Activated naive CD8-positive, alpha-beta T cell treated with anti-CD3 and anti-CD28 coated beads, Interleukin-2, amount 10 ng/mL, durations not matched to agents 7 days and 5 days (primary cell): Measurements from ENCODE around the gene SLX4. TPM values are rescaled to one million over a fixed set of nuclear protein-coding genes. Genes with fewer than 3 reads are reported as not detected.
A peak's percentile ranks its signal among the peaks of the same experiment; 100 is the strongest.

Experiments
- ATAC-seq: fragments of 150-1000 bp; cut with Tn5 transposase; one replicate; pipeline ENCODE4 v1.10.0; 2021; ENCODE audit warnings: low read depth, moderate library complexity
- POLR2A ChIA-PET: fragments of 350-600 bp; sonication (Branson Sonifier 250); formaldehyde crosslinking; loops from one replicate; lab custom pipeline; 2021; ENCODE audit warnings: antibody characterized with exemption; lab: Charles Lee
- DNase-seq: peaks from one replicate; pipeline ENCODE4 v3.0.0; 2021
- H3K27ac Mint-ChIP-seq: one replicate; pipeline ENCODE4 v1.8.0; 2022; ENCODE audit warnings: mild to moderate bottlenecking, mixed read lengths
- H3K27me3 Mint-ChIP-seq: one replicate; pipeline ENCODE4 v1.8.0; 2022; ENCODE audit warnings: mild to moderate bottlenecking, moderate library complexity, mixed read lengths
- H3K36me3 Mint-ChIP-seq: one replicate; pipeline ENCODE4 v1.8.0; 2021; ENCODE audit warnings: mild to moderate bottlenecking, mixed read lengths
- H3K4me1 Mint-ChIP-seq: one replicate; pipeline ENCODE4 v1.8.0; 2021; ENCODE audit warnings: mixed read lengths
- H3K4me3 Mint-ChIP-seq: one replicate; pipeline ENCODE4 v1.8.0; 2022; ENCODE audit warnings: mild to moderate bottlenecking, moderate library complexity, mixed read lengths
- H3K9me3 Mint-ChIP-seq: one replicate; pipeline ENCODE4 v1.8.0; 2021; ENCODE audit warnings: mixed read lengths
- total RNA-seq, 2 experiments: library from RNA; stranded (reverse); gene quantifications; one replicate each; pipeline ENCODE4 v1.2.3, GENCODE V29; 2021

Gene SLX4
- total RNA-seq, 2 experiments from 2014 or later, result 16.8 to 16.9 TPM

DNA sequence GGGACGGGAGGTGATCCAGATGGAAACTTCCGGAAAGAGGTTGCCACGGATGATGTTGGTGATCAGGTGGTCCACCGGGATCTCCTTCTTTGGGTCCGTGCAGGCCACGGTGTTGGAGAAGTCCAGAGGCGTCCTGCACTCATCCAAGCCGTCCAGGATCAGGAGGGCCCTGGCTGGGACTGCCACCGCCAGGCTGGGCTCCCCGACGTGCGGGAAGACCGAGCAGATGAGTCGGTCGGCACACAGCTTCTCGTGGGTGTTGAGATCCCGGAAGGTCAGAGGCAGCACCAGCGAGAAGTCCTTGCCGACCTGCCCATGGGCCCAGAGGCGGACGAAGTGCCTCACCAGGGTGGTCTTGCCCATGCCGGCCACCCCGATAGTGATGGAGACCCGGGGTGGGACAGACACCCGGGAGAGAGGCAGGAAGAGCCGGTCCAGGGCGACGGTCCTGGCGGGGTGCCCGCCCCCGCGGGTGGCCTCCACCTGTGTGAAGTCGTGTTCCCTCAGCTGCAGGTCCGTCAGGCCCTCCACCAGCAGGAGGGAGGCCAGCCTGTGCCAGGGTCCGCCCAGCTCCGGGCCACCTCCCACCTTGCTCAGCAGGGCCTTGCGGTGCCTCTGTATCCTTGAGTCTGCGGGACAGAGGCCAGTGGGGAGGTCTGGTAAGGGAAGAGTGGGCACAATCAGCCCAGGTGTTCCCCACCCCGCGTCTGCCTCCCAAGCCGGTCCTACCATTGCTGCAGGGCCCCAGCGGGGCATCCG is 47.1 kb downstream of the SLX4 start:
- Mint-ChIP-seq H3K4me1 (peaks cover 2% of the 10 kb centered on the region), H3K36me3 (peaks cover 14% of the 10 kb centered on the region), H3K9me3 (no peaks in the 10 kb centered on the region), H3K4me3 (no peak overlapping the region), H3K27ac (no peak overlapping the region), H3K27me3 (no peaks in the 10 kb centered on the region)
- POLR2A ChIA-PET, result no interaction called here
- DNase-seq (no peak), ATAC-seq (peak; percentile 28)

DNA sequence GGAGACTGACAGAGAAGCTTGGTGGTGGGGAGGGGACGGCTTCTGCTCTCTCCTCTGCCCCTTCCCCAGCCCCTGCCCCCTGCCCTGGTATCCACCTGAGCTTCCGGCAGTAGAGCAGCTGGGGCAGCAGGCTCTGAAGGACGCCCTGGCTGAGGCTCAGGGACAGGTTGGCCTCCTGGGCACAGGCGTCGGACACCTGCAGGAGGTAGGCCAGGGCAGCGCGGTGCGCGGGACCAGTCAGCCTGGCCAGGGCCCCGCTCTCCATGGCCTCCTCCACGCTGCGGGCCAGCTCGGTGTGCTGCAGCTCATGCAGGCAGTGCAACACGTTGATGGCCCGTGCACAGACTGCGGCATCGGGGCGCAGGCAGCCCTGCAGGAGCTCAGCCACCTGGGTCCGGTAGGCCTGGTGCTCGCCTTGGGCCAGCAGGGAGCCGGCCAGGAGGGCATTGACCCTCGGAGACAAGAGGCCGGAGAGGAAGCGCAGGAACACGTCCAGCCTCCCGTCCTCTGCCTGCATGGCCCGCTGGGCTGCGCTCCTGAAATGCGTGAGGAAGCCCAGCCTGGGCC is 48.4 kb downstream of the SLX4 start:
- H3K27ac Mint-ChIP-seq, result no peak overlapping the region
- no peak overlapping the region for H3K4me3 Mint-ChIP-seq
- POLR2A ChIA-PET, result interaction anchor here (0.6 kb wide), 1 partner anchor 310 kb away, joined by 3 read pairs; no protein-coding TSS in a partner anchor
- peaks cover 16% of the 10 kb centered on the region for H3K36me3 Mint-ChIP-seq
- DNase-seq, result no peak
- H3K27me3 Mint-ChIP-seq, result no peaks in the 10 kb centered on the region
- H3K4me1 Mint-ChIP-seq, result no peaks in the 10 kb centered on the region
- no peaks in the 10 kb centered on the region for H3K9me3 Mint-ChIP-seq
- ATAC-seq, result no peak

DNA sequence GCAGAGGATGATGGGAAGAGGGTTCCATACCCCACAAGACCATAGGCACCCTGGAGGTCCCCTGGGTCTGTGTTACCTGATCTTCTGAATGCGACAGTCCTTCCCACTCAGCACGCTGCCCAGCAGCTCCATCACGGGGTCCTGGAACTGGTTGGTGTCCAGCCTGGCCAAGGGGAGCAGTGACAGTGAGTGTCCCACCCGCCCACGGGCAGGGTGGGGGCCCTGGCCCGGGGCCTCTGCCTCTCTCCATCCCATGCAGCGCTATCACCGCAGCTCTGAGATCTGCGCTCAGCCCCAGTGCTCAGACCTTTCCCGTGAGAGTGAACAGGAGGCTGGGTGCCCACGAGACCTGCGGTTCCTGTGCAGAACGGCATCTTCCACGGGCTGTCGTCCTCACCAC is 49.8 kb downstream of the SLX4 start:
- H3K27ac Mint-ChIP-seq, result no peak overlapping the region
- H3K4me3 Mint-ChIP-seq, result no peak overlapping the region
- peaks cover 25% of the 10 kb centered on the region for H3K36me3 Mint-ChIP-seq
- H3K9me3 Mint-ChIP-seq, result no peaks in the 10 kb centered on the region
- no peaks in the 10 kb centered on the region for H3K4me1 Mint-ChIP-seq
- DNase-seq, result no peak
- POLR2A ChIA-PET, result no interaction called here
- no peak for ATAC-seq
- H3K27me3 Mint-ChIP-seq, result no peaks in the 10 kb centered on the region

DNA sequence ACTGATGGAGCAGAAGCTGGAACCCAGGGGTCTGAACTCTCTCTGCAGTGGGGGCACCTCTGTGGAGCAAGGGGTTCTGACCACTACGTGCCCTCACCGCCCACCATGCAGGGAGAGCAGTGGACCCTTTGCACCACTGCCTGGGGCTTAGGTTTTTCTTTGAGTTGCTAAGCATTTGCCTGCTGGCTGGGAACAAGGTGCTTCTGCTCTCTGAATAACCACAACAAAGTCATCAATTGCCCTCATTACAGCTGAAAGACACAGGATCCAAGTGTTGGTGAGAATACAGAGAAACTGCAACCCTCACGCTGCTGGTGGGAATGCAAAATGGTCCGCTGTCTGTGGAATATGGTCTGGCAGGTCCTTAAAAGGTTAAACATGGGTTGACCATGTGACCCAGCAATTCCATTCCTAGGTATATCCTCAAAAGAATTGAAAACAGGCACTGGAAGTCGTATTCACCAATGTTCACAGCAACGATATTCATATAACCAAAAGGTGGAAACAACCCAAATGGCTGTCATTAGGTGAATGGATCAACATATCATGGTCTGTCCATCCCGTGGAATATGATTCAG is 57.0 kb downstream of the SLX4 start:
- no peak overlapping the region for H3K4me3 Mint-ChIP-seq
- POLR2A ChIA-PET, result no interaction called here
- no peaks in the 10 kb centered on the region for H3K27me3 Mint-ChIP-seq
- H3K4me1 Mint-ChIP-seq, result peaks cover 5% of the 10 kb centered on the region
- peaks cover 59% of the 10 kb centered on the region for H3K36me3 Mint-ChIP-seq
- ATAC-seq, result no peak
- peaks cover 1% of the 10 kb centered on the region for H3K9me3 Mint-ChIP-seq
- H3K27ac Mint-ChIP-seq, result no peak overlapping the region
- DNase-seq, result no peak

DNA sequence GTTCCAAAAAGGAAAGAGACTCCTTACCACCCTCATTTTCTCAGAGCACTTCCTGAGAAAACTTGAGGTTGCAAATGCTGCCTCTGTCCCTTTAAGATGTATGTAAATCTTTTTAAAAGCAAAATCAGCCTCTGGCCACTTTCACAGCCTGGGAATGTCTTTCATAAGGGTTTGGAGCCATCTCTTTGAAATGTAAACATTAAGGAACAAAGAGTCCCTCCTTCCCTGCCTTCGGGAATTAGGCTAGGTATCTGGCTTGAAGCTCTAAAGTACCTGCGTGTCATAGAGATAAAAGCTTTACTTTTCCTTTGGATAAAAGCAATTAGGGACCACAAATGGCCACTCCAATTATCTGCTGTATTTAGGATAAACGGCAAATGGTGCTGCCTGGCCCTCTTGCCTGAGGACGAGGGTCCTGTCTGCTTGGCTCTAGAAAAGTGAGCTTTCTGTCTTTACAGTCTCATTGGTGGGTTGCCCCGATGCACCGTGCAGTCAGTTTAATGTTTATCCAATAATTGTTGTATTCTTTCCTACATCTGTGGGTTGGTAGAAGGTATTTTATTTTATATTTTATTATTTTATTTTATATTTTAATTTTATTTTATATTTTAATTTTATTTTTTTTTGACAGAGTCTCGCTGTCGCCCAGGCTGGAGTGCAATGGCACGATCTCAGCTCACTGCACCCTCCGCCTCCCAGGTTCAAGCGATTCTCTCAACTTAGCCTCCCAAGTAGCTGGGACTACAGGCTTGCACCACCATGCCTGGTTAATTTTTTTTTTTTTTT is 58.1 kb downstream of the SLX4 start:
- no peak for DNase-seq
- H3K36me3 Mint-ChIP-seq, result peaks cover 59% of the 10 kb centered on the region

DNA sequence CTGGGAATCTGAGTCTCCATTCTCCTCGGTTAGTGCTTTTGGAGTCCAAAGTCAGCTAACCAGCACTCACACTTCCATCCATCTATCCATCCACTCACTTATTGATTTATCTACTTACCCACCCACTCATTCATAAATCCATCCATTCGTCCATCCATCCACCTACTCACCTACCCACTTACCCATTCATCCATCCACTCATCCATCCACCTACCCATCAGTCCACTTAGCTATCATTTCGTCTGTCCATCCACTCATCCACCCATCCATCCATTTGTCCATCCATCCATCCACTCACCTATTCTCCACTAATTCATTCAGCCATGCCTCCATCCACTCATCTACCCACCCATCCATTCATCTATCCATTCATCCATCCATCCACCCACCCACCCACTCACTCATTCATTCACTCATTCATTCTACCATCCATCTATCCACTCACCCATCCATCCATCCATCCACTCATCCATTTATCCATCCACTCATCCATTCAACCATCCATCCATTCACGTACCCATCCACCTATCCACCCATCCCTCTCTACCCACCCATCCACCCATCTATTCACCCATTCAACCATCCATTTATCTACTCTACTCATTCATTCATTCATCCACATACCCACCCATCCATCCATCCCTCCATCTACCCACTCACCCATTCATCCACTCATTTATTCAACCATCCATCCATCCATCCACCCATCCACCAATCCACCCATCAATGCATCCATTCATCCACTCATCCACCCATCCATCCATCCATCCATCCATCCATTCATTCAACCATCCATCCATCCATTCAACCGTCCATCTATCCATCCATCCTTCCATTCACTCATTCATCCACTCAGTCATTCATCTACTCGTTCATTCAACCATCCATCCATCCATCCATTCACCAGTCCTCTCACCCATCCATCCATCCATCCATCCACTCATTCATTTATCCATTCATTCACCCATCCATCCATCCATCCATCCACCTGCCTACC is 60.3 kb downstream of the SLX4 start:
- ATAC-seq (no peak), DNase-seq (no peak)
- H3K4me1 Mint-ChIP-seq, result peaks cover 7% of the 10 kb centered on the region
- H3K27me3 Mint-ChIP-seq, result no peaks in the 10 kb centered on the region
- peaks cover 1% of the 10 kb centered on the region for H3K9me3 Mint-ChIP-seq
- no peak overlapping the region for H3K4me3 Mint-ChIP-seq
- peaks cover 52% of the 10 kb centered on the region for H3K36me3 Mint-ChIP-seq
- POLR2A ChIA-PET, result no interaction called here
- peak overlapping the region; percentile 68 for H3K27ac Mint-ChIP-seq

More for the DNA sequence above, 58.1 kb downstream of the SLX4 start:
- Mint-ChIP-seq H3K4me3 (no peak overlapping the region), H3K27me3 (no peaks in the 10 kb centered on the region), H3K27ac (no peak overlapping the region), H3K9me3 (peaks cover 1% of the 10 kb centered on the region), H3K4me1 (peaks cover 5% of the 10 kb centered on the region)
- no peak for ATAC-seq
- POLR2A ChIA-PET, result no interaction called here

DNA sequence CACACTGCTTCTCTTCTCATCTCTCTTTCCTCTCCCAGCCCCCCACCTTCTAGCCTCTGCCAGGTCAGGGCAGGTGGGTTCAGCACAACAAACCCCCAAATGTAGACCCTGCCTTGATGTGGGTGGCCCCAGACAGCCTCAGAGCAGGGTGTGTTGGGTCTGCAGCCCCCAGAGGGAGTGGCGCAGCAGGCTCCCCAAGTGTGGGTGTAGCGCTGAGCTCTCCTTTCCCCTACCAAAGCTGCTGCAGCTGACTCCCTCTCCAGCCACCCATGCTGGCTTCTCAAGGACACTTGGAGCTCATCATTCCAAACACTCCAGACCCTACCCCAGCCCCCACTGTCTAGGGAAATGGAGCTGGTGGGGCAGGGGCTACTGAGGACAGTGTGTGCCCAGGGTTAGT is 61.5 kb downstream of the SLX4 start:
- Mint-ChIP-seq H3K27ac (no peak overlapping the region), H3K4me3 (no peak overlapping the region), H3K9me3 (peaks cover 1% of the 10 kb centered on the region), H3K27me3 (no peaks in the 10 kb centered on the region), H3K4me1 (peaks cover 7% of the 10 kb centered on the region), H3K36me3 (peaks cover 48% of the 10 kb centered on the region)
- POLR2A ChIA-PET, result no interaction called here
- ATAC-seq (no peak), DNase-seq (no peak)

DNA sequence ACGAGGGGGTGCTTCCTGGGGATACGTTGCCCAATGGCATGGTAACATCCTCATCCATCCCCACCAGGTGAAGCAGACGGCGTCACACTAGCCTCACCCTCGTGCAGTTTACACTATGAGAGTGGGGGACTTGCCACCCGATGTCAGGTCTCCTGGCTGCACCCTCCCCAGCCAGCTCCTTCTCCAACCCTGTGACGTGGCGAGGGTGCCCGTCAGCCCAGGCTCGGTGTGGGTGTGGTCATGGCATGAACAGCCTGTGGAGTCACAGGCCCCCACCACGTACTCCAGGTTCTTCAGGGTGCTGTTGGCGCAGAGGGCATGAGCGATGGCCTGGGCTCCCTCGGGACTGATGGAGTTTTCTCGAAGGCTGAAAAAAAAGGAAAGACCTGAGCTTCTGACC is 62.5 kb downstream of the SLX4 start:
- POLR2A ChIA-PET, result no interaction called here
- peaks cover 1% of the 10 kb centered on the region for H3K9me3 Mint-ChIP-seq
- H3K27me3 Mint-ChIP-seq, result no peaks in the 10 kb centered on the region
- H3K4me1 Mint-ChIP-seq, result peaks cover 5% of the 10 kb centered on the region
- no peak for ATAC-seq
- H3K4me3 Mint-ChIP-seq, result no peak overlapping the region
- peak overlapping the region; percentile 34 for H3K27ac Mint-ChIP-seq
- H3K36me3 Mint-ChIP-seq, result peaks cover 40% of the 10 kb centered on the region
- DNase-seq, result no peak

DNA sequence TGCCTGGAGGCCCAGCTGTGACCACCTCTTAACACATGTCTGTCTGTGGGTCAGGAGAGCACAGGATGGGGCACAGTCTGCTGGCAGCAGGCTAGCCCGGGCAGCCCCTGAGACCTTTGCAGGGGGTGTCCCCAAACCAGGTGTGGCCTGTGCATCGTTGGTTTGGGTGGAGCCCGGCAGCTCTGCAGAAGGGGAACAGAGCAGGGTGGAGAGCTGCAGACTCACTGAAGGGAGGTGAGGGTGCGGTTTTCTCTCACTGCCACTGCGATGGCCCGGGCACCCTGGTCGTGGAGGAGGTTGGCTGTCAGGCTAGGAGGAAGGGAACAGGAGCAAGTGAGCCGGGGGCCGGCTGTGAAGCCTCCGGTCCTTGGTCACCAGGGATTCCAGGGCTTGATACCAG is 63.0 kb downstream of the SLX4 start:
- Mint-ChIP-seq H3K36me3 (peaks cover 41% of the 10 kb centered on the region), H3K27ac (peak overlapping the region; percentile 30), H3K4me3 (no peak overlapping the region), H3K27me3 (no peaks in the 10 kb centered on the region), H3K9me3 (peaks cover 1% of the 10 kb centered on the region), H3K4me1 (peaks cover 5% of the 10 kb centered on the region)
- no peak for DNase-seq
- no peak for ATAC-seq
- POLR2A ChIA-PET, result no interaction called here

DNA sequence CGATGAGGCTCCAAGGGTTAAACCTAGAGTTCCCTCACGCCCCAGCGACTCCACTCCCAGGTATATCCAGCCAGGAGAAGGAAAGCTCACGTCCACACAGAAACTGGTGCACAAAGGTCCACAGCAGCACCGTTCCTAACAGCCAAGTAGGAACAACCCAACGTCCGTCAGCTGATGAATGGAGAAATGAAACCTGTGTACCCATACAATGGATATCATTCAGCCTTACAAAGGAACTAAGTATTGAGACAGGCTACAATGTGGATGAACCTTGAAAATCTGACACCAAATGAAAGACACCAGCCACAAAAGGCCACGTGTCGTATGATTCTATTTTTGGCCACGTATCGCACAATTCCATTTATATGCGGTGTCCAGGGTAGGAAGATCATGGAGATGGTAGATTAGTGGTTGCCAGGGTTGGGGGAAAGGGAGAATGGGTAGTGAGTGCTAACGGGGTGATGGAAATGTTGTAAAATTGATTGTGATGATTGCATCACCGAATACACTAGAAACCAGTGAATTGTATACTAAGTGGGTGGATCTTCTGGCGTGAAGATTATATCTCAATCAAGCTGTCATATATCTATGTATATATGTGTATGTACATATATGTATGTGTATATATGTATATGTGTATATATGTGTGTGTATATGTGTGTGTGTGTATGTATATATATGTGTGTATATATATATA is 64.3 kb downstream of the SLX4 start:
- ATAC-seq, result no peak
- peak overlapping the region; percentile 32 for H3K27ac Mint-ChIP-seq
- no peak for DNase-seq
- POLR2A ChIA-PET, result interaction anchor here (0.6 kb wide), 1 partner anchor 86 kb away, joined by 5 read pairs; no protein-coding TSS in a partner anchor
- no peak overlapping the region for H3K4me3 Mint-ChIP-seq
- peaks cover 5% of the 10 kb centered on the region for H3K4me1 Mint-ChIP-seq
- H3K36me3 Mint-ChIP-seq, result peaks cover 34% of the 10 kb centered on the region
- H3K9me3 Mint-ChIP-seq, result peaks cover under 1% of the 10 kb centered on the region
- no peaks in the 10 kb centered on the region for H3K27me3 Mint-ChIP-seq

DNA sequence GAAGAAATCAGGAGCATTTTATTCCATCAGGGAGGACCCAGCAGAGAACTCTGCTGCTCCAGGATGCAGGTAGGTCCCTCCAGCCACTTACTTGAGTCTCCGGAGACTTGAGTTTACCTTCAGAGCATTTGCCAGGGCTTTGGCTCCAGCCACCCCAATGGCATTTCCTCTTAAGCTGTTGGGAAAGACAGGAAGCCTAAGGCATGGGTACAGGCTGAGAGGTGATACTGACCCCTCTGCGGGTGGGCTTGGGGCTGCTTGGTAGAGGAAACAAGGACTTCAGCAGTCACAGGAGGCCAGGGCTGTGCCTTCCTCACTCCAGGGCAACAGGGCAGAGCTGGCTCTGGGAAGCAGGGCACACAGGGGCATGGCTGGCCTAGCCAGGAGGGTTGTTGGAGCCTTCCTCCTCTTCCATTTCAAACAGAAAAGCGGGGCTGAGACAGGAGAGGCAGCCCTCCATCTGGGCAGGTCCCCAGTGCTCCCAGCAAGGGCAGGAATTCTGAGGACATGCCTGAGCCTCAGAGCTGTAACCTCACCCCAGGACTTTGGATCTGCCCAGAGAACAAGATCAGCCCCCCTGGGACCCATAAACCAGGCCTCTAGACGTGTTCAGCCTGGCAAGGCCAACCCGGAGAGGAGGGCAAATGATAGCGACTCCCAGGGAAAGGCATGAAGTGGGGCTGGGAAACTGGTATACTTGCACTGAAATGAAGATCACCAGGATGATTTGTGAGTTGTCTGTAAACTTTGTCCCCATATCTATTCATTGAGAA is 68.6 kb downstream of the SLX4 start:
- H3K4me3 Mint-ChIP-seq, result no peak overlapping the region
- ATAC-seq, result no peak
- POLR2A ChIA-PET, result interaction anchor here (0.6 to 0.9 kb wide), 2 partner anchors 69 to 414 kb away, joined by 3 to 4 read pairs; partner anchors contain the start of gene SLX4
- peaks cover 24% of the 10 kb centered on the region for H3K36me3 Mint-ChIP-seq
- H3K27me3 Mint-ChIP-seq, result no peaks in the 10 kb centered on the region
- DNase-seq, result no peak
- H3K27ac Mint-ChIP-seq, result no peak overlapping the region
- peaks cover 3% of the 10 kb centered on the region for H3K4me1 Mint-ChIP-seq
- no peaks in the 10 kb centered on the region for H3K9me3 Mint-ChIP-seq
